Activated naive CD8-positive, alpha-beta T cell treated with anti-CD3 and anti-CD28 coated beads for 36 hours (primary cell): ENCODE measurements around the gene MAST3. TPM values are rescaled to one million over a fixed set of nuclear protein-coding genes. Genes with fewer than 3 reads are reported as not detected.
A peak's percentile ranks its signal among the peaks of the same experiment; 100 is the strongest.
"Not testable (repeated sequence)": the region's sequence is repeated elsewhere in the genome, so short reads cannot be mapped to it uniquely, and the experiment has no call there.

Experiments used
- DNase-seq: peaks from one replicate; pipeline ENCODE4 v3.0.0; 2021
- H3K27ac Mint-ChIP-seq: one replicate; pipeline ENCODE4 v1.8.0; 2022; ENCODE audit warnings: mild to moderate bottlenecking, moderate library complexity, mixed read lengths
- H3K27me3 Mint-ChIP-seq: one replicate; pipeline ENCODE4 v1.8.0; 2022; ENCODE audit warnings: mild to moderate bottlenecking, mixed read lengths
- H3K36me3 Mint-ChIP-seq: one replicate; pipeline ENCODE4 v1.8.0; 2021; ENCODE audit warnings: mild to moderate bottlenecking, mixed read lengths
- H3K4me1 Mint-ChIP-seq: one replicate; pipeline ENCODE4 v1.8.0; 2021; ENCODE audit warnings: mixed read lengths
- H3K4me3 Mint-ChIP-seq: one replicate; pipeline ENCODE4 v1.8.0; 2022; ENCODE audit warnings: mild to moderate bottlenecking, moderate library complexity, mixed read lengths
- H3K9me3 Mint-ChIP-seq: one replicate; pipeline ENCODE4 v1.8.0; 2022; ENCODE audit warnings: mixed read lengths
- total RNA-seq, 2 experiments: library from RNA; stranded (reverse); gene quantifications; one replicate each; pipeline ENCODE4 v1.2.3, GENCODE V29; 2021

MAST3 gene
- total RNA-seq, 2 experiments from 2014 or later = 11.8 to 14.4 TPM

DNA sequence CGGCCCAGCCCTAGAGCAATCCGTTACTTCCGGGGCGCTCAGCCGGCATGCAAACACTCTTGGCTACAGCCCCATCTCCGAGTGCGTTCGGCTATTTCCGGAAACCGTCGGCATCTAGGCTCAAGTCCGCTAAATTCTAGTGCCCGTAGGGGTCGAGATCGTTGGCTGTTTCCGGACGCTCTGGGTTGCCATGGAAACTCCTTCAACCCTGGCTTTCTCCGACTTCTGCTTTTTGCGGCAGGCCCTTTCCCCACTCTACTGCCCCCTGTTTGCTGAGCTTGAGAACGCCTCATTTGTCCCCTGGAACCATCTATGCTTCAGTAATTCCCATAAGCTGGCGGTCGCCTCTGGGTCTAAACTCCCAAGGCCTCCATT, 54.9 kb downstream of the MAST3 start:
- peak; percentile 98 for DNase-seq
- H3K27ac Mint-ChIP-seq = peak overlapping the region; percentile 95
- no peaks in the 10 kb centered on the region for H3K27me3 Mint-ChIP-seq

DNA sequence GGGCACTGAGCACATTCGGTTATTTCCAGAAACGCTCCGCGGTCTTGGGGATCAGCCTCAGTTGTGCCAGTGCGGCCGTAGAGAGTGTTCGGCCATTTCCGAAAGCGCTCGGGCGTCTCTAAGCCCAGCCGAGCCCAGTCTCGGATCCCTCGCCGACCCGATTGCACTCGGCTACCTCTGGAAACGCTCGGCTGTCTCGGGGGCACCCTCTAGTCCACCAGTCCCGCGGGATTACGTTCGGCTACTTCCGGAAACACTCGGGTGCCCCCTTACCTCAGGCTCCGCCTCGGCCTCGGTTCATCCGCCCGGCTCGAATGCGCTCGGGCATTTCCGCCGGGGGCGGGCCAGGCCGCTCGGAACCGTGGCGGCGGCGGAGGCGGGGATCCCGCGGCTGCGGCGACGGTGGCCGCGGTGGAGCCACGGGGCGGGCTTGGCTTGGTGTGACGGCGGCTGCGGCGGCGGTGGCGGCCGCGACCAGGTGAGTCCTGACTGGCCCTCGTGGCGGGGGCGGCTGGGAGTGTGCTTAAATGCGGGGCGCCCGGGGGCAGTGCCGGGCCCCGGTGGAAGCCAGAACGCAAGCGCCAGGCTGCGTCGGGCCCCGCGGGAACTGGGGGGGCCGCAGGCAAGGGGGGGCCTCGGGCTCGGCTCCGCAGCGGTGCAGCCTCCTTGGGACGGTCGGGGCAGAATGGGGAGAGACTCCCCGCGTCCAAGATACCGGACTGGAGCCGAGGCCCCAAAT, 55.4 kb downstream of the MAST3 start, which contains the start of gene PIK3R2:
Gene PIK3R2, plus strand, starts transcription at position 347 of the 739 bp plus-strand sequence. CDS start 2,717 bp downstream, outside the sequence.
- no peaks in the 10 kb centered on the region for H3K9me3 Mint-ChIP-seq
- H3K36me3 Mint-ChIP-seq = peaks cover 4% of the 10 kb centered on the region
- H3K4me3 Mint-ChIP-seq = peak within 1 kb of the TSS; percentile 90
- DNase-seq = peak; percentile 100
- peak within 1 kb of the TSS; percentile 95 for H3K27ac Mint-ChIP-seq
- no peaks in the 10 kb centered on the region for H3K27me3 Mint-ChIP-seq
- peaks cover 16% of the 10 kb centered on the region for H3K4me1 Mint-ChIP-seq

More for the DNA sequence above, 54.9 kb downstream of the MAST3 start:
- H3K36me3 Mint-ChIP-seq = peaks cover 4% of the 10 kb centered on the region
- no peaks in the 10 kb centered on the region for H3K9me3 Mint-ChIP-seq
- peak overlapping the region; percentile 80 for H3K4me3 Mint-ChIP-seq
- H3K4me1 Mint-ChIP-seq = peaks cover 16% of the 10 kb centered on the region

DNA sequence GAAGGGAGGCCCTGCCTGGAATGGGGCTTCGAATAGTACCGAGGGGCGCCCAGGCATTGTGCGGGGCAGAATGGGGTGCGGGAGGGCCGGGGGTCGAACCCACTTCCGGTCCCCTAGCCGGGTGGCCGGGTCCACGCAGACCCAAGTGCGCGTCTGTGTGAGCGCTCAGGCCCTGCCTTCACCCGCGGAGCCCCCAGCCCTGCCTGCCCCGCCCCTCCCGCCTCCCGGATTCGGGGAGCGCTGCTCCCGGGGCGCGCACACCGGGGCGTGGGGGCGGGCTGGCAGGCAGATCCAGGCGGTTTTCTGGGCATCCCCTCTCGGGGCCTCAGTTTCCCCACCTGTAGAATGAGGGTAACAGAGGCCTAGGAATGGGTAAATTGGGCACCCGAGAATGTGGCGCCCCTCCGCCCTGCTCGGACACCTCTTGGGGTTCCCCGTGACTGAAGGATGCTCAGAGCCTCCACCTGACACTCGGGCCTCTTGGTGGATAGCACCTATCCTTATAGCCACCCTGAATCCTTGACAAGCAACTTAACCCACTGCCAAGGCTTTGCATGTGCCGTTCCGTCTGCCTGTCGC, 56.1 kb downstream of the MAST3 start:
- H3K36me3 Mint-ChIP-seq = peaks cover 2% of the 10 kb centered on the region
- H3K27ac Mint-ChIP-seq = peak overlapping the region; percentile 77
- peaks cover 16% of the 10 kb centered on the region for H3K4me1 Mint-ChIP-seq
- no peaks in the 10 kb centered on the region for H3K9me3 Mint-ChIP-seq
- peak overlapping the region; percentile 90 for H3K4me3 Mint-ChIP-seq
- no peaks in the 10 kb centered on the region for H3K27me3 Mint-ChIP-seq
- DNase-seq = peak; percentile 47

DNA sequence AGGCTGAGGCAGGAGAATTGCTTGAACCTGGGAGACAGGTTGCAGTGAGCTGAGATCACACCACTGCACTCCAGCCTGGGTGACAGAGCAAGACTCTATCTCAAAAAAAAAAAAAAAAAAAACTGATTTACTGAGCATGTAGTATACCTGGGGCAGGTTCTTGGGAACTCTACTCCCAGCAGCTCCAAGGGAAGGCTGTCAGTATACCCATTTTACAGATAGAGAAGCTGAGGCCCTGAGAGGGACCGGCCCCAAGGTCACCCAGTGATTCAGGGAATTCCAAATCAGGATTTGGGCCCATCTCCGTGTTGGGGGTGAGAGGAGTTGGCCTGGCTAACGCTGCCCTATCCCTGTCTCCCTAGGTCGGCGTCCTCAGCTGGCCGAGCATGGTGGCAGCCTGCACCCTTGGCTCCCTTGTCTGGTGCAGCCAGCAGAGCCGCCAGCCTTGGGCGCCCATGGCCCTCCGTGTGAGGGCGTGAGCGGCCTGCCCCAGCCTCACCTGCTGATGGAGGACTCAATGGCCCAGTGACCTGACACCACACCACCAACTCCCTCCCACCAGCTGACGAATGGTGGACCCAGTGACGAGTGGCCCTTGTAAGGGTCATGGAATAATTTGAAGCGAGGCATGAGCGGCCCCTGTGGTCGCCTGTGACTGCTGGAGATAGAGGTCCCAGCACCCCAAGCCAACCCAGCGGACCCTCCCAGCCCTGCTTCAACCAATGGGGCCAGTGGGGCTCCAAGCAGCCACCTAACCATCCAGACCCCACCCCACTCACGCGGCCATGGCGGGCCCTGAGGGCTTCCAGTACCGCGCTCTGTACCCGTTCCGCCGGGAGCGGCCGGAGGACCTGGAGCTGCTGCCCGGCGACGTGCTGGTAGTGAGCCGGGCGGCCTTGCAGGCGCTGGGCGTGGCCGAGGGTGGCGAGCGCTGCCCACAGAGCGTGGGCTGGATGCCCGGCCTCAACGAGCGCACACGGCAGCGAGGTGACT, 57.8 kb downstream of the MAST3 start:
- no peak for DNase-seq
- no peaks in the 10 kb centered on the region for H3K9me3 Mint-ChIP-seq
- no peak overlapping the region for H3K27ac Mint-ChIP-seq
- H3K4me1 Mint-ChIP-seq = peaks cover 19% of the 10 kb centered on the region
- peak overlapping the region; percentile 7 for H3K4me3 Mint-ChIP-seq
- H3K36me3 Mint-ChIP-seq = peaks cover 6% of the 10 kb centered on the region
- no peaks in the 10 kb centered on the region for H3K27me3 Mint-ChIP-seq

DNA sequence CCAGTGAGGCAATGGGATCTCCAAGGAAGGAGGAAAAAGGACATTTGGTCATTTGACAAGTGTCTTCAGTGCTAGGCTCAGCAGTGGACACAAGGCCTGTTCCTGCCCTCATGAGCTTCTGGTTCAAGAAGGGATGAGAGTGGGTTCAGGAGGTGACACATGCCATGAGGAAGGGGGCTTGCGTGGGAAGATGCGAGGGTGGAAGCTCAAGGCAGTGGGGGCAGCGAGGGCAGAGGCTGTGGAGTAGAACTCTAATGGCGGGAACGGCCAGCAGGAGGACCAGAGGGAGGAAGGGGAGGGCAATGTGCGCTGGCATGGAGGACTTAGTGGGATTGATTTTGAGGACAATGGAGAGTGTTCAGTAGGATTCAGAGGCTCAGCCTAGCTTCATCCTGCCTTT, 58.7 kb downstream of the MAST3 start:
- Mint-ChIP-seq H3K27ac (no peak overlapping the region), H3K4me1 (peaks cover 22% of the 10 kb centered on the region), H3K9me3 (no peaks in the 10 kb centered on the region), H3K4me3 (no peak overlapping the region), H3K27me3 (no peaks in the 10 kb centered on the region), H3K36me3 (peaks cover 7% of the 10 kb centered on the region)
- no peak for DNase-seq

DNA sequence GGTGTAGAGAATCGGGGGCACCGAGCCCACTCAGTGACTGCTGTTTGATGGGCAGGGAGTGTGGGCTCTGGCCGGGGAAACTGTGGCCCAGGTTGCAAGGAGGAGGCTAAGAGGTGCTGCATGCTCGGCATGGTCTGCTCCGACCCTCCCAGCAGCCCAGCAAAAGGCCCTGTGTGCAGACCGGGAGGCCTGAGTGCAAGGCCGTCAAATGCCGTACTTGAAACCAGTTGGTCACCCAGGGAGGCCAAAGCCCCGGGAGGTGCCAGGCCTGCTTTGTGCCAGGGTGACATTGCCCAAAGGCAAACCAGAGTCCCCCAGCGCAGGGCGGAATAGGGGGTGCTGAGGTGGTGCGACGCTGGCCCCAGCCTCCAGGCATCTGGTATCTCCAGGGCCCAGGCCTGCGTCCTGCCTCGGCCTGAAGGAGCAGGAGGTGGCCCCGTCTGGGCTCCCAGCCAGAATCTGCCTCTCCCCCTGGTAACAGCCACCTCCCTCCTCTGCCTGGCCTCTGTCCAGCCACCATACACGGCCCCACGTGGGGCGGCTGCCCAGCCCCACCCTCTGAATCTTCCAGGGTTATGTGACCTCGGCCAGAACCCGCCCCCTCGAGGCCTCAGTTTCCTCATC, 59.4 kb downstream of the MAST3 start:
- H3K27ac Mint-ChIP-seq = no peak overlapping the region
- H3K36me3 Mint-ChIP-seq = peaks cover 7% of the 10 kb centered on the region
- DNase-seq = no peak
- H3K9me3 Mint-ChIP-seq = no peaks in the 10 kb centered on the region
- no peaks in the 10 kb centered on the region for H3K27me3 Mint-ChIP-seq
- peaks cover 20% of the 10 kb centered on the region for H3K4me1 Mint-ChIP-seq
- H3K4me3 Mint-ChIP-seq = no peak overlapping the region

DNA sequence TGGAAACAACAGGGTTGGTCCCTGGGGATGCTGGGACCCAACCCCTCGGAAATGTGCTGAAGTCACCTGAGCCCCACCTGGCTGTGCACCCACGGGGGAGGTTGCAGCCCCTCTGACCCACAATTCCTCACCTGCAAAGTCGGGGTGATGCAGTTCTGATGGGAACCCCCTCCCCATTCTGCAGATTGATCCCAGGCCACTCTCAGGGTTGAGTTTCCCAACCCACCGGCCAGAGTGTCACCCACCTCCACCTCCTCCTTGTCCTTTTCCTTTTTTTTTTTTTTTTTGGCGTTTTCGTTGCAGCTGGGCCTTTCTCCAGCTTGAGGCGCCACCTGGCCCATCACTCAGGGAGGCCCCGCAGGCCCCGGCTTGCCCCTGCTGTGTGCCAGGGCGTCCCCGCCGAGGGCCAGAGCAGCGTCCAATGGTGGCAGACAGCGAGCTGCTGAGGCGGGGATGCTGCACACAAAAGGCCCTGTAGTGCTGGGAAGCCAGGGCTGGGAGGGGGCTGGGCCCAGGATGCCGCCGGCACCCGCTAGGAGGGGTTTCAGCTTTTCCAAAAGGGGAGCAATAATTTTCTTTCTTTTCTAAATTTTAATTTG, 60.0 kb downstream of the MAST3 start:
- Mint-ChIP-seq H3K4me1 (peaks cover 18% of the 10 kb centered on the region), H3K4me3 (no peak overlapping the region), H3K36me3 (peaks cover 7% of the 10 kb centered on the region), H3K9me3 (no peaks in the 10 kb centered on the region), H3K27me3 (no peaks in the 10 kb centered on the region), H3K27ac (no peak overlapping the region)
- DNase-seq = no peak

DNA sequence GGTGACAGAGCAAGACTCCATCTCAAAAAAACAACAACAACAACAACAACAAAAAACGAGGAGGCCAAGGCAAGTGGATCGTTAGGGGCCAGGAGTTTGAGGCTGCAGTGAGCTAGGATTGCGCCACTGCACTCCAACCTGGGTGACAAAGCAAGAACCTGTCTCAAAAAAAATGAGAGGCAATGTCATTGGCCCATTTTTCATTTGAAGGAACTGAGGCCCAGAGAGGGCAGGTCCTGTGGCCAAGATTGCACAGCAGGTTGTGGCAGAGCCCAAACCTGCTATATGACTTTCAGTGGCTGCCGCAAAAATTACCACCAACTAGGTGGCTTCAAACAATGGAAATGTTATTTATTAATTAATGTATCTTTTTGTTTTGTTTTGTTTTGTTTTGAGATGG, 60.9 kb downstream of the MAST3 start:
- Mint-ChIP-seq H3K4me1 (peaks cover 18% of the 10 kb centered on the region), H3K36me3 (peaks cover 10% of the 10 kb centered on the region), H3K4me3 (no peak overlapping the region), H3K27me3 (no peaks in the 10 kb centered on the region), H3K9me3 (no peaks in the 10 kb centered on the region), H3K27ac (no peak overlapping the region)
- DNase-seq = no peak

DNA sequence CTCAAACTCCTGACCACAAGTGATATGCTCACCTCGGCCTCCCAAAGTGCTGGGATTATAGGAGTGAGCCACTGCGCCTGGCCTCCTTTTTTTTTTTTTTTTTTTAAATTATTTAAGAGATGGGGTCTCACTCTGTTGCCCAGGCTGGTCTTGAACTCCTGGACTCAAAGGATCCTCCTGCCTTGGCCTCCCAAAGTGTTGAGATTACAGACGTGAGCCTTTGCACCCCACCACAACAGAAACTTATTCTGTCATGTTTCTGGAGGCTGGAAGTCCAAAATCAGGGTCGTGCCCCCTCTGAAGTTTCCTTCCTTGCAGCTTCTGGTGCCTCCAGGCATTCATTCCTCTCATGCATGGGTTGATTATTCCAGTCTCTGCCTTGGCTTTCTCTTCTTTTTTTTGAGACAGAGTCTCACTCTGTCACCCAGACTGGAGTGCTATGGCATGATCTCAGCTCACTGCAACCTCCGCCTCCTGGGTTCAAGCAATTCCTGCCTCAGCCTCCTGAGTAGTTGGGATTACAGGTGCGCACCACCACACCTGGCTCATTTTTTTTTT, 61.6 kb downstream of the MAST3 start:
- Mint-ChIP-seq H3K36me3 (peaks cover 12% of the 10 kb centered on the region), H3K4me1 (peaks cover 15% of the 10 kb centered on the region)
- H3K27me3 Mint-ChIP-seq, H3K4me3 Mint-ChIP-seq, H3K27ac Mint-ChIP-seq, DNase-seq, H3K9me3 Mint-ChIP-seq: not testable (repeated sequence)

DNA sequence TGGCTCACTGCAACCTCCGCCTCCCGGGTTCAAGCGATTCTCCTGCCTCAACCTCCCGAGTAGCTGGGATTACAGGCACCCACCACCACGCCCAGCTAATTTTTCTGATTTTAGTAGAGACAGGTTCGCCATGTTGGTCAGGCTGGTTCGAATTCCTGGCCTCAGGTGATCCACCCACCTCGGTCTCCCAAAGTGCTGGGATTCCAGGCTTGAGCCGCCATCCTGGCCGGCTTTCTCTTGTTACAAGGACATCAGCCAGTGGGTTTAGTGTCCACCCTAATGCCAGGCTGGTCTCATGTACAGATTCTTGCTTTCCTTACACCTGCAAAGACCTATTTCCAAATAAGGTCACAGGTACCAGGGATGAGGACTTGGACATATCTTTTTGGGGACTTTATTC, 62.2 kb downstream of the MAST3 start:
- H3K36me3 Mint-ChIP-seq = peaks cover 12% of the 10 kb centered on the region
- H3K27ac Mint-ChIP-seq = no peak overlapping the region
- DNase-seq = no peak
- H3K27me3 Mint-ChIP-seq = no peaks in the 10 kb centered on the region
- H3K4me3 Mint-ChIP-seq = no peak overlapping the region
- H3K4me1 Mint-ChIP-seq = peaks cover 10% of the 10 kb centered on the region
- no peaks in the 10 kb centered on the region for H3K9me3 Mint-ChIP-seq

DNA sequence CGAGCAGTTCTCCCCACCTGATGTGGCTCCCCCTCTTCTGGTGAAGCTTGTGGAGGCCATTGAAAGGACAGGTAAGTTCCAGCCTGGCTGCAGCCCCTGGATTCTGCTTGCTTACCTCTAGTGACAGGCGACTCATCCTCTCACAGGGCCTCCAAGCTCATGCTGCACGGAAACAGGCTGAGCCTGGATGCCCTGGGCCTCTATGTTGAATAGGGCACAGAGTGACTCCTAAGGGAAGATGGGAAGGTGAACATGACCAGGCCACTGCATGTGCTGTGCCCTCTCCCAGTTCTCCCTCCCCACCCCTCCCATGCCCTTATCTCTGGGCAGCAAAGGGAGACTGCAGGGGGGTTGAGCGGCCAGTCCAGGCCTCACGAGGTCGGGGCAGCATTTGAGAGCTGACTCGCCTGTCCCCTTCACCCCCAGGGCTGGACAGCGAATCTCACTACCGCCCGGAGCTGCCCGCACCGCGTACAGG, 63.0 kb downstream of the MAST3 start:
- H3K4me3 Mint-ChIP-seq = peak overlapping the region; percentile 78
- H3K36me3 Mint-ChIP-seq = peaks cover 11% of the 10 kb centered on the region
- H3K4me1 Mint-ChIP-seq = peaks cover 10% of the 10 kb centered on the region
- H3K27me3 Mint-ChIP-seq = no peaks in the 10 kb centered on the region
- DNase-seq = no peak
- H3K27ac Mint-ChIP-seq = peak overlapping the region; percentile 77
- no peaks in the 10 kb centered on the region for H3K9me3 Mint-ChIP-seq

DNA sequence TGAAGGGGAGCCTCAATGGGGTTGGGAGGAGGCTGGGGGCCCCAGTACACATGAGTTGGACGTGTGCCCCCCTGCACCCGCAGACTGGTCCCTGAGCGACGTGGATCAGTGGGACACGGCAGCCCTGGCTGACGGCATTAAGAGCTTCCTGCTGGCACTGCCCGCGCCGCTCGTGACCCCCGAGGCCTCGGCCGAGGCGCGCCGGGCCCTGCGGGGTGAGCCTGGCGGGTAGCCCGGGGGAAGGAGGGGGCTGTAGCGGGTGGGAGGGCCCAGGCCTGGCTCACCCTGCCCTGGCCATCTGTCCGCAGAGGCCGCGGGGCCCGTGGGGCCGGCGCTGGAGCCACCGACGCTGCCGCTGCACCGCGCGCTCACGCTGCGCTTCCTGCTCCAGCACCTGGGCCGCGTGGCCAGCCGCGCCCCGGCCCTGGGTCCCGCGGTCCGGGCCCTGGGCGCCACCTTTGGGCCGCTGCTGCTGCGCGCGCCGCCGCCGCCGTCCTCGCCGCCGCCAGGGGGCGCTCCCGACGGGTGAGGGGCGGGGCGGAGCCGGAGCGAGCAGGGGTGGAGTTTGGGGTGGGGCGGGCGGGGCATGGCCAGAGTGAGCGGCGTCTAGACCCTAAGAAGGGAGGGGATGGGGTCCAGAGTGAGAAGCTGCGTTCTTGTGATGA, 63.5 kb downstream of the MAST3 start:
- Mint-ChIP-seq H3K9me3 (no peaks in the 10 kb centered on the region), H3K4me1 (peaks cover 10% of the 10 kb centered on the region), H3K36me3 (peaks cover 16% of the 10 kb centered on the region), H3K27ac (peak overlapping the region; percentile 77), H3K27me3 (no peaks in the 10 kb centered on the region), H3K4me3 (peak overlapping the region; percentile 78)
- peak; percentile 88 for DNase-seq

DNA sequence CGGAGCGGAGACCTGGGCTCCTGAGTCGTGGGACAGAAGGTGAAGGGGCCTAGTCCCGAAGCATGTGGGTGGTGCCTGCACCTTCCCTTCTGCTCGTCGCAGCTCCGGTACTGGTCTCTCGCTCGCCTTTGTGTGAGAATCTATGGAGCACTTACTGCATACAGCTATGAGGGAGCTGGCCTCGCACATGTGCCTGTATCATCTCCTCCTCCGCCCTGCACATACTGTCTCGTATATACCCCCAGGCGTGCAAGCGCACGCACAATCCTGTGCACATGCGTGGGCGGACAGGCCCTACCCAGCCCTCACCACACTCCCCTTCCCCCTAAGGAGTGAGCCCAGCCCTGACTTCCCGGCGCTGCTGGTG, 64.0 kb downstream of the MAST3 start:
- peak overlapping the region; percentile 16 for H3K27ac Mint-ChIP-seq
- peaks cover 10% of the 10 kb centered on the region for H3K4me1 Mint-ChIP-seq
- peak overlapping the region; percentile 40 for H3K4me3 Mint-ChIP-seq
- H3K9me3 Mint-ChIP-seq = no peaks in the 10 kb centered on the region
- no peak for DNase-seq
- H3K36me3 Mint-ChIP-seq = peaks cover 19% of the 10 kb centered on the region
- H3K27me3 Mint-ChIP-seq = no peaks in the 10 kb centered on the region

DNA sequence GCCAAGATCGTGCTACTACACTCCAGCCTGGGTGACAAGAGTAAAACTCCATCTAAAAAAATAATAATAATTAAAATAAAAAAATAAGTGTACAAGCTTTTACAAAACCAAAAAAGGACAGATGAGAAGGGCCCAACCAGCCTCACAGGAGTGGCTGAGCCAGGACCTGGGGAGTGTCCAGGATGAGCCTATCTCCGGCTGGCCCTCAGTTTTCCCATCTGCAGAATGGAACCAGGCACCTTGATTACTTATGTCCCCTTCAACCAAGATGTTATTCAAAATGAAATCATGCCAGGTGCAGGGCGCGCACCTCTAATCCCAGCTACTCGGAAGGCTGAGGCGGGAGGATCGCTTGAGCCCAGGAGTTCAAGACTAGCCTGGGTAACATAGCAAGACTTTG, 66.5 kb downstream of the MAST3 start:
- Mint-ChIP-seq H3K4me3 (no peak overlapping the region), H3K27me3 (no peaks in the 10 kb centered on the region), H3K36me3 (peaks cover 24% of the 10 kb centered on the region), H3K27ac (no peak overlapping the region), H3K9me3 (no peaks in the 10 kb centered on the region), H3K4me1 (peaks cover 10% of the 10 kb centered on the region)
- no peak for DNase-seq
